Epithelial cell of esophagus (primary cell): ENCODE results near the gene NSDHL.

Source experiments
- DNase-seq: peaks from one replicate; pipeline ENCODE4 v3.0.0; 2010; ENCODE audit warnings: low read depth
- H3K4me3 ChIP-seq: 2 replicates; pipeline ENCODE4 v1.5.1; 2011; ENCODE audit warnings: mild to moderate bottlenecking, low read length, control low read depth
- CTCF ChIP-seq: IDR thresholded peaks from 2 replicates; pipeline ENCODE4 v1.5.1; 2011; ENCODE audit warnings: low read depth, mild to moderate bottlenecking, low read length, control low read depth, inconsistent platforms; ENCODE audit not compliant: insufficient read depth; ENCODE audit errors: missing control alignments

NSDHL gene

GRCh38 chrX:152898442-152898841 lies 67.6 kb downstream of the NSDHL start:
- no peak for TF ChIP-seq CTCF

GRCh38 chrX:152899111-152899873 lies 68.4 kb downstream of the NSDHL start:
- H3K4me3 ChIP-seq = peak overlapping the region; percentile 76
- no peak for DNase-seq
- no peak for TF ChIP-seq CTCF

More at GRCh38 chrX:152898442-152898841, 67.6 kb downstream of the NSDHL start:
- H3K4me3 ChIP-seq = peak overlapping the region; percentile 76
- DNase-seq = no peak

GRCh38 chrX:152899874-152900719 lies 69.2 kb downstream of the NSDHL start:
- TF ChIP-seq CTCF = no peak
- H3K4me3 ChIP-seq = peak overlapping the region; percentile 76
- no peak for DNase-seq

GRCh38 chrX:152900937-152901445 lies 70.1 kb downstream of the NSDHL start:
- TF ChIP-seq CTCF = no peak
- peak overlapping the region; percentile 76 for H3K4me3 ChIP-seq
- DNase-seq = peak; percentile 24

GRCh38 chrX:152901816-152902501 lies 71.1 kb downstream of the NSDHL start:
- no peak for TF ChIP-seq CTCF
- DNase-seq = no peak

GRCh38 chrX:152902502-152902820 lies 71.6 kb downstream of the NSDHL start:
- H3K4me3 ChIP-seq = no peak overlapping the region
- no peak for DNase-seq
- TF ChIP-seq CTCF = no peak

More at GRCh38 chrX:152901816-152902501, 71.1 kb downstream of the NSDHL start:
- H3K4me3 ChIP-seq = peak overlapping the region; percentile 76
